GM18505 (cell line): ENCODE measurements around the gene AUTS2.
"Not testable (repeated sequence)": the region's sequence is repeated elsewhere in the genome, so short reads cannot be mapped to it uniquely, and the experiment has no call there.

ENCODE experiments used
- ATAC-seq: cut with Tn5 transposase; IDR thresholded peaks from one replicate; pipeline ENCODE4 v1.9.1; 2021; ENCODE audit not compliant: unreplicated experiment
- POLR2A ChIP-seq: IDR thresholded peaks from 4 replicates; pipeline ENCODE4 v1.6.1; 2011; ENCODE audit warnings: borderline replicate concordance; ENCODE audit not compliant: insufficient read depth, insufficient read length; ENCODE audit errors: extremely low read depth

AUTS2 gene

DNA sequence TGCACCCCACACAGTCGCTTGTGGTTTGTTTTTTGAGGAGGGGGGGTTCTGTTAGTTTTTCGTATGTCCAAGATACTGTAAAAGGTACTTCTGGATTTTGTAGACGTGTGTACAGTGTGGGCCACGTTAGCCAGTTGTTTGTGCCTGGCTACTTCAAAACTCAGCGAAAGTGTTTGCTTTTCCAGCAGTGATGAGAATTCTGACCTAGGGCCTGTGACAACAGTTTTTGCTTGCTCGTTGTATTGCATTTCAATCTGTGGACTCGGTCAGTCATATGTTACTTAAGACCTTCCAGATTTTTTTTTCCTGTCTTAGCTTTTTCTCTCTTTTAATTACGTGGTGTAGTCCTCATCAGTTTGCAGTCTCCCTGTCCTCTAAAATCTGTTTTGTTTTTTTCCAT, 1194.8 kb downstream of the AUTS2 start:
- no peak for ATAC-seq
- TF ChIP-seq POLR2A, result no peak

DNA sequence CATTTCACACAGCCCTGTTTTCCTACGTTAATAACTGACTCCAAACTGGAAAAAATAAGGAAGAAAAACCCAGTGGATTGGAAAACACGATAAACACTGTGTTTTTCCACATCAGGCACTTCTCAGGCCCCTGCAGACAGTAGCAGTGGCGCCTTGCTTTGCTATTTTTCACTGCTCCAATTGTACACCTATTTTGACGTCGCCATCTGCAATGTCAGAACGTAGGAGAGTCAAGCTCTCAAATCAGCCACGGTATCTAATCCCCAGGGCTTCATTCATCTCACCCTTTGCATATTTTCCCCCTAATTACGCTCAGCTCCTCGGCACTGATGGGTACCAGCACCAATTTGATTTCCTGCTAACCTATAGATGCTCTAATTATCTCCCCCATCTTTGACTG, 1195.5 kb downstream of the AUTS2 start:
- ATAC-seq, result no peak
- no peak for TF ChIP-seq POLR2A

DNA sequence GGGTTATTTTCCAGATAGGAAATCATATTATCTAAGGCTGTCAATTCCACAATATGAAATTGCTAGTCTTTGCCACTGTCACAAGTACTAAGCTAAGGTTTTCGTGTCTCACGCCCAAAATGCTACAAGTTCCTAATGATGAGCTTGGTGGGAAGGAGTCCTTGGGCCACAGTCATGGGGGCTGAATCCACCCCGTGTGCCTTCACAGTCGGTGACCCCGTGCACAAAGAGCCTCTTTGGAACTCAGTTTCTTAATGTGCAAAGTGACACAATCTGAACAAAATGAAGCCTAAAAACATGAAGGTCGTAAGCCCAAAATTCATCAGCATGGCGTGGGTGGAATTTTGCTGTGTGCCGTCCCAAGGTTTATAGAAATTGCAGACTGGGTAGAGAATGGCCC, 1196.7 kb downstream of the AUTS2 start:
- no peak for ATAC-seq
- TF ChIP-seq POLR2A, result no peak

DNA sequence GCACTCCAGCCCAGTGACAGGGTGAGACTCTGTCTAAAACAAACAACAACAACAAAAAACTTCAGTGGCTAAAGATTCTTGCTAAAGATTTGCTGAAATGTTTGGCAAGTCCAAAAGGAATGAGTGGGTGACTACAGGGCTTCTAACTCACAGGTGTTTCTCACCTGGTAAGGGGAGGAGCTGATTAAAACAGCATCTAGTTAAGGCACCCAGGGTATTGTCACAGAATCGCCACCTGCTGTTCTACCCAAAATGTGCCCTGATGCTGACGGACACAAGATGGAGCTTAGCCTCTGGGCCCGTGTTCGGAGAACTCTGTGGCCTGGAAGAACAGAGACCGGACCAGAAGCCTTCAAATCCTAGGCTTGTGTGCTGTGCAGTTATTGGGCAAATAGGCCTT, 1197.7 kb downstream of the AUTS2 start:
- no peak for ATAC-seq
- TF ChIP-seq POLR2A, result no peak

DNA sequence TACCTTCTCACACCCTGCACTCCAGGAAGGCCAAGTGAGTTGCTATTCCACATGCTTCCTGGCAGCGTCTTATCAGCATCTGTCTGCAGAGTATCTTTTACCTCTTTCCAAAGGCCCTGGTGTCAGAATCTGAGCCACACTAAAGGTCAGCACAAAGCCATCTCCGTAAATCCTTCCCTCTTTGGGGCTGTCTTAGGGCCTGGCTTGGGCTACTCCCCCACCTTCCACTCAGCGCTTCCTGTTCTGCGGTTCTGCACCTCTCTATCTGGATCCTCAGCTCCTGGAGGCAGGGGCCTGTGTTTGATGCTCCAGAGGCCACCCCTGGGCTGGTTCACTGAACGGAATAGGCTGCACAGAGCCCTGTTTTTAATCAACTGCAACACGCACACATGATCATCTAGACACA, 1198.8 kb downstream of the AUTS2 start:
- no peak for TF ChIP-seq POLR2A
- no peak for ATAC-seq

DNA sequence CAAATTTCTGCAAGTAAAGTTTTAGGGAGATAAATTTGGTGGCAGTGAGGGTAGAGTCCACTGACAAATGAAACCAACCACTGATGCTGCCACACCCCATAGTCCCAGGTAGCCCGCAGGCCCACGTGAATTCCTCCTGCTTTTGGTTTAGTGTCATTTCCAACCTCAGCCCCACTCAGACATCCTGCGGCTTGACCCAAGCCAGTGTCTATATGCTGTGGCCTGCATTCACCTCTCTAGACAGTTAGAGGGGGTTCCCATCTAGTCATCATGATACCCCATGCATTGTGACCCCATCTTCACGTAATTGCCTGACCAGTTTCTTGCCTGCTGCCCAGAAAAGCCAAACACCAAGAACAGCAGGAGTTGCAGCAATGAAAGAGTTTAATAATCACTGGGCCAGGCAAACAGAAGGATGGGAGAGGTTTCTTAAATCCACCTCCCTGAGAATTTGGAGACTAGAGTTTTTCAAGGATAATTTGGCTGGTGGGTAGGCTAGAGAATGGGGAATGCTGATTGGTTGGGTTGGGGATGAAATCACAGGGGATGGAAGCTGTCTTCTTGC, 1201.6 kb downstream of the AUTS2 start:
- ATAC-seq, result no peak
- TF ChIP-seq POLR2A, result no peak

DNA sequence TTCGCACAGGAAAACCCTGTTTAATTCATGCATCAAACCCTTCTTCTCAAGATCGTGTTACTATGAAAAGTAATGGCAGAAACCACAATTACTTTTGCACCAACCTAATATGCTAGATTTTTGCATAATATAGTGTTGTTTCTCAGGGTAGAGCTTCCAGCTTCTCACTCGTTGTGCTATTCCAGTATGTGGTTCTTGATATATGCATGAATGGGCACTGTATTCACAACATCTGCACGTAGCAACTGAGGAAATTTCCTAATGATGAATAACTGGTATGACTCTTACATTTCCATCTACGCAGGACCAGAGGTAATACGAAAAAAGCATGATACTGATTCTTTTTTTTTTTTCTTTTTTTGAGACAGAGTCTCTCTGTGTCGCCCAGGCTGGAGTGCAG, 1207.1 kb downstream of the AUTS2 start:
- no peak for TF ChIP-seq POLR2A
- ATAC-seq, result no peak

DNA sequence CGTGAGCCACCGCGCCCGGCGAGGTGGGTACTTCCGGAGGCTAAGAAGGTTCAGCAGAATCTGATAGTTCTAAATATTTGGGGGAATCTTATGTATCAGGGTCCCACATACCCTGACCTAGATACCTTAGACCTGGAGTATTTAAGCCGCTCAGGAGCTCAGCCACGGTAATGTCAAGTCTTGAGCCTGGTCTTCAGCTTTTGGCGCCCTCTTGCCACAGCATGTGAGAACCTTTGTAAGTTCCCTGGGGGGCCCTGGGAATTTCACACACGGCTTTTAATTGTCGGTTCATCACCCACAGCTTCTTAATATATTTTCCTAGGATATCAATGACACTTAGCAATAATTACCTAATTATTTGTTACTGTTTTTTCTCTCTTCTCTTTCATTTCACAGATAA, 1209.4 kb downstream of the AUTS2 start:
- no peak for ATAC-seq
- TF ChIP-seq POLR2A, result no peak

DNA sequence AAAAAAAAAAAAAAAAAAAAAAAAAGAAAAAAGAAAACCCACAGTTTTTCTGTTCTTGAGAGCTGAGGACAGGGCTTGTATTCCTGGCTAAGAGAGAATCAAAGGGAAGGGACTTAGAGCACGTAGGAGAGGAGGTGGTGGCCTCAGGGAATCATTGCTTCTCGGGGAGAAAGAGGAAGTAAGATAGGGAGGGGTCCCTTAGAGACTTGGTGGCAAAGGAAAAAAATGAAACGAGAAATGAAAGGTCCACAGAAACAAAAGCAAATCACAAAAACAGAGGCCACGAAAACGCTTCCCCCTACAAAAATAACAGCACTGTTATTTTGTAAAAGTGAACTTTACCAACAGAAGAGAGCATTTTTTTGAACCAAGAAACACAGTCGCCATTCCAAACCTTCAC, 1210.6 kb downstream of the AUTS2 start:
- no peak for TF ChIP-seq POLR2A
- no peak for ATAC-seq

DNA sequence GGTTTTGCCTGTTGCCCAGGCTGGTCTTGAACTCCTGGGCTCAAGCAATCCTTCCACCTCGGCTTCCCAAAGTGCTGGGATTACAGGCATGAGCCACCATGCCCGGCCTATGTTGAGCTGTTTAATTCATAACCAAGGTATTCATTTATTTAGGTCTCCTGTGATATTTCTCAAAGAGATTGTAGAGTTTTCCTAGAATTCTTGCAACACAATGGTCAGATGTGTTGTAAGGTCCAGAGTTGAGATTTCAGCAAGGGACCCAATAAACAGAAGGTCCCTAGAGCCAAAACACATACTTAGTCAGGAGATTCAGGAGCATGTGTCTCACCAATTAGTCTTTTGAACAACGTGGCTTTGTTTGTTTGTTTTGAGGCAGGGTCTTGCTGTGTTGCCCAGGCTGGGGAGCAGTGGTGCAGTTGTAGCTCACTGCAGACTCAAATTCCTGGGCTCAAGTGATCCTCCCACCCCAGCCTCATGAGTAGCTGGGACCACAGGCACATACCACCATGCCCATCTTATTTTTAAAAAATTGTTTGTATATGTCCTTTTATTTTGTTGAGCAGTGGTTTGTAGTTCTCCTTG, 1212.4 kb downstream of the AUTS2 start:
- no peak for TF ChIP-seq POLR2A

DNA sequence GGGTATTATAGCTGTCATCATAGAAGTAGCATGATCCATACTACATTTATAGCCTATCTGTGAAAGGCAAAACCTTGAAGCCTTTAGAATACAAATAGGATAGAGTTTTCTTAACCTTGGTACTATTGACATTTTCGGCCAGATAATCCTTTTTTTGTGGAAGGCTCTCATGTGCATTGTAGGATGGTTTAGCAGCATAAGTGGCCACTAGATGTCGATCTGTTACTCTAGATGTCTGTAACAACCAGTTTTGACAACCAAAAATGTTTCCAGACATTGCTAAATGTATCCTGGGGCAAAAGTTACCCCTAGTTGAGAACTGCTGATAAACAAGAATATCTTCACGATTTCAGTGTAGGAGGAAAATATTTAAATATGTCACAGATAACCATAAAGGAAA, 1214.2 kb downstream of the AUTS2 start:
- no peak for ATAC-seq
- no peak for TF ChIP-seq POLR2A

More for the DNA sequence above, 1212.4 kb downstream of the AUTS2 start:
- ATAC-seq, result no peak

DNA sequence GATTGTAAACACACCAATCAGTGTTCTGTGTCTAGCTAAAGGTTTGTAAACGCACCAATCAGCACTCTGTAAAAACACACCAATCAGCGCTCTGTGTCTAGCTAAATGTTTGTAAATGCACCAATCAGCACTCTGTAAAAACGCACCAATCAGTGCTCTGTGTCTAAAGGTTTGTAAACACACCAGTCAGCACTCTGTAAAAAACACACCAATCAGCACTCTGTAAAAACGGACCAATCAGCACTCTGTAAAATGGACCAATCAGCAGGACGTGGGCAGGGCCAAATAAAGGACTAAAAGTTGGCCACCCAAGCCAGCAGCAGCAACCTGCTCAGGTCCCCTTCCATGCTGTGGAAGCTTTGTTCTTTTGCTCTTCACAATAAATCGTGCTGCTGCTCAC, 1224.2 kb downstream of the AUTS2 start:
- ATAC-seq, result not testable (repeated sequence)

DNA sequence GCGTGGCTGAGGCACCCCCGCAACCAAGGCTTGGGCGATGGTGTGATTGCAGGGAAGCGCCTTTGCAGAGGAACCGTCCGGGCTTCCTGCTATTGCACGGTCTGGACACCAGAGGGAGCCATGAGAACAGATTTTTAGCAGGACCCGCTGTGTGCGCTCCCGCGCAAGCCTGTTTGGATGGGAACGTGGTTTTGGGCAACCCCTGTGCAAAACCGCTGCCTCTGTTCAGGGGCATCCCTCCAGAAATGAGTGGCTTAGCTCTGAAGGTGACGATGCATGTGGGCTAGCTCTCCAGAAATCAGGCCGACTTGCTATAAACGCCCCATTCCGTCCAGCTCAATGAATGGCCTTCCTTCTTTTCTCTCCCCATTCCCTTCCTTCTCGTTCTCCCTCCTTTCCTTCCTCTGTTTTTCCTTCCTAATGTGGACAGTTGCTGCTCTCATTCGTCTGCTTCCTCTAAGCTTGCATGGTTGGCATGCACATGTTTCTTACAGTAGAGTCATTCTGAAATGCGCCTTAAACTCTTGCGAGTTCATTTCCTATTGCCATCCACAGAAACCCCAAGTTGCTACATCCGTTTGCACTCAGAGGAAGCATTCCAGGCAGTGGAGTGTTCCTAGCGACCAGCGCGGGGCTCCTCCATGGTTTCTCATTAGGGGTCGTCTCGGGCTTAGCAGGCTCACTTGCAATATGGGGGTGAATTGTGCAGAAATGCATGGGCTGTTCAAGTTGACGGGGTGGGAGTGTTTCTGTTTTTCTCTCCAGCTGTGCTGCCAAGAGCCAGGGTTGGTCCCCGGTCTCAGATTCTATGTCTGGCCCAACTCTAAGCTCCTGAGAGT, 1231.2 kb downstream of the AUTS2 start:
- no peak for ATAC-seq
- TF ChIP-seq POLR2A, result no peak

DNA sequence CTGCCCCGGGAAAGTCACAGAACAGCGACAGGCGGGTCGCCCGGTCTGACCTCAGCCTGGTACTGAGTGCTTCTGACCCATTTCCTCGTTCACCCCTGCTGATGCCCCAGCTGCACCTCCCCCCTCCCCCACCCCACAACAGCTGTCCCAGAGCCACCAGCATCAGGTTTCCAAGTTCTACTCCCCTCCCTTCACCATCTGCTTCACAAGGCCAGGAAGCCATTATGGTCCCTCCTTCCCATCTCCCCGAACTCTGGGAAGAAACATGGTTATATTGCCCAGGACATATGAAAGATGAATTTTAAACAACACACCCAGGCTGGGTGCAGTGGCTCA, 1231.8 kb downstream of the AUTS2 start:
- no peak for ATAC-seq
- no peak for TF ChIP-seq POLR2A
